HT-29 (cell line): ENCODE results near the gene KLF7. TPM values are rescaled to one million over a fixed set of nuclear protein-coding genes. Genes with fewer than 3 reads are reported as not detected.

ENCODE experiments used
- small RNA-seq: library from RNA; depleted of rRNA; stranded (forward); fragments of <200 nt; gene quantifications from one replicate; pipeline ENCODE3, GENCODE V24; 2014
- total RNA-seq: library from RNA; depleted of rRNA; stranded (reverse); fragments of >200 nt; shearing (Covaris generic); gene quantifications from 2 replicates; pipeline ENCODE4 v1.2.3, GENCODE V29; 2014; rRNA removed

KLF7 gene
- total RNA-seq, 1 experiment from 2014 or later = not detected

Small RNA genes within 50 kb of the gene (small RNA-seq; reads per million reads assigned to genes)
- gene MIR2355 = not detected
- not detected for gene MIR7845

Other genes with a start within 250 kb of the KLF7 start
- gene CPO, start 226.4 kb downstream of the KLF7 start, total RNA-seq = not detected in 2 replicates